ENCODE data around the gene TTC31. TPM values are rescaled to one million over a fixed set of nuclear protein-coding genes. Genes with fewer than 3 reads are reported as not detected.

TTC31 gene
- total RNA-seq, 1 donor from 2014 or later = 26.1 TPM

DNA sequence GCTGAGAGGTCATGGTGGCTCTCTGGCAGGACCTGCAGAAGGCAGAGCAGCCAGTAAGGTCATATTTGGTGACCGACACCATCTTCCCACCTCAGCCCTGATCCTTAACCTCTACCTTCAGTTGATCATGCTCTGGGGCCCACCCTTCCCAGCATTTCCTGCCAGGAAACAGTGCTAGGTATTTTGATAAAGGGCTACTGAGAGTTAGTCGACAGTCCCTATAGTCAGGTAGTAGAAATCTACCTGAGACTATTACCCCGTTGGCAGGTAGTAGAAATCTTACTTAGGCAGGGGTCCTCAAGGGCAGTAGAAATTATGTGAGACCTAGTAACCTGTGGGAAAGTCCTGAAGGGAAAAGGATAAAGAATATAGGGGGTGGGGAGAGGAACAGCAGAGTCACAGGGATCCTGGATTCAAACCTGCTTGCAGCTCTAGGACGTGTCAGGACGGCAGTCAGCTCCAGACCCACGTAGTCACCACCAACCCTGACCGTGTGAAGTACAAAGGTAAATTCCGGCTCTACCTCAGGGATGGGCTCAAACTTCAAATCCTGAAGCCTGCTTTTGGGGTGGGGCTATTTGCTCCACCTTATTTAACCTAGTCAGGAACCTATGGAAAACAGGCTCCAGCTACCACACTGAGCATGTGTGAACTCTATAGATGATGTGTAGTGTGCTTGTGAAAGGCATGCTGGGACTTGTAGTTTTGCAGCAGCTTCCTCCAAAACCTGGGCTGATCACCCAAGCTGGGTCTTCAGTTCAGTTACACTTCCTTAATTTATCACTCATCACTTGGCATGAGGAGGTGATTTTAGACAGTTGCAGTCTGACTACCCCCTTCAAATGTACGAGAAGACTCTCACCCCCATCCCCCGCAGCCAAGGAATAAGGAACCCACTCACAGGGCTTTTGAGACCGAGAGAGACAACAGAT is 43.1 kb downstream of the TTC31 start, which contains the start of gene DQX1:
Gene DQX1, minus strand, starts transcription at position 515 of the 932 bp plus-strand sequence. Its CDS starts 502 bp downstream, at position 13.
- peaks cover 6% of the 10 kb centered on the region for H3K9me3 Mint-ChIP-seq
- H3K27ac Mint-ChIP-seq = no peak within 1 kb of the TSS
- no peak for DNase-seq (ENCODE audit: low spot score in 2 of 2, unreplicated experiment in 2 of 2)
- TF ChIP-seq CTCF (IDR thresholded peaks at IDR 0.05; ENCODE audit: unreplicated experiment) = no peak
- H3K36me3 Mint-ChIP-seq = peaks cover 24% of the 10 kb centered on the region
- peaks cover 19% of the 10 kb centered on the region for H3K4me1 Mint-ChIP-seq
- no peak within 1 kb of the TSS for H3K4me3 Mint-ChIP-seq
- peaks cover 27% of the 10 kb centered on the region for H3K27me3 Mint-ChIP-seq (ENCODE audit: low read depth)

GRCh38 chr2:74526649-74527230 is 43.9 kb downstream of the TTC31 start:
- Mint-ChIP-seq H3K27me3 (ENCODE audit: low read depth) (peaks cover 20% of the 10 kb centered on the region), H3K9me3 (peaks cover 6% of the 10 kb centered on the region), H3K4me1 (peaks cover 24% of the 10 kb centered on the region), H3K27ac (no peak overlapping the region), H3K4me3 (no peak overlapping the region), H3K36me3 (peaks cover 24% of the 10 kb centered on the region)
- TF ChIP-seq CTCF (IDR thresholded peaks at IDR 0.05; ENCODE audit: unreplicated experiment) = no peak
- DNase-seq (ENCODE audit: low spot score in 2 of 2, unreplicated experiment in 2 of 2) = no peak

GRCh38 chr2:74527741-74528140 is 44.9 kb downstream of the TTC31 start:
- peaks cover 24% of the 10 kb centered on the region for H3K36me3 Mint-ChIP-seq
- peaks cover 27% of the 10 kb centered on the region for H3K4me1 Mint-ChIP-seq
- peaks cover 6% of the 10 kb centered on the region for H3K9me3 Mint-ChIP-seq
- H3K27me3 Mint-ChIP-seq (ENCODE audit: low read depth) = peaks cover 10% of the 10 kb centered on the region
- no peak for TF ChIP-seq CTCF (IDR thresholded peaks at IDR 0.05; ENCODE audit: unreplicated experiment)
- no peak overlapping the region for H3K27ac Mint-ChIP-seq
- H3K4me3 Mint-ChIP-seq = peak overlapping the region; percentile 90
- no peak for DNase-seq (ENCODE audit: low spot score in 2 of 2, unreplicated experiment in 2 of 2)

GRCh38 chr2:74528600-74529356 is 45.9 kb downstream of the TTC31 start:
- peaks cover 27% of the 10 kb centered on the region for H3K4me1 Mint-ChIP-seq
- H3K36me3 Mint-ChIP-seq = peaks cover 24% of the 10 kb centered on the region
- H3K27ac Mint-ChIP-seq = peak overlapping the region; percentile 89
- H3K4me3 Mint-ChIP-seq = peak overlapping the region; percentile 90
- H3K27me3 Mint-ChIP-seq (ENCODE audit: low read depth) = peaks cover 2% of the 10 kb centered on the region
- no peak for DNase-seq (ENCODE audit: low spot score in 2 of 2, unreplicated experiment in 2 of 2)
- TF ChIP-seq CTCF (IDR thresholded peaks at IDR 0.05; ENCODE audit: unreplicated experiment) = no peak
- H3K9me3 Mint-ChIP-seq = peaks cover 6% of the 10 kb centered on the region

- Mint-ChIP-seq H3K4me3 (peak within 1 kb of the TSS; percentile 90), H3K4me1 (peaks cover 27% of the 10 kb centered on the region), H3K27me3 (ENCODE audit: low read depth) (no peaks in the 10 kb centered on the region), H3K36me3 (peaks cover 24% of the 10 kb centered on the region), H3K27ac (peak within 1 kb of the TSS; percentile 89), H3K9me3 (peaks cover 6% of the 10 kb centered on the region)
- peak; percentile 86 to 91 for DNase-seq (ENCODE audit: low spot score in 2 of 2, unreplicated experiment in 2 of 2)
- TF ChIP-seq CTCF (IDR thresholded peaks at IDR 0.05; ENCODE audit: unreplicated experiment) = no peak
Measured at GRCh38 chr2:74529357-74530238, 46.7 kb downstream of the TTC31 start, which contains the start of the genes AUP1 and HTRA2. Gene AUP1, minus strand, starts transcription at chr2:74529706. Its CDS starts 77 bp downstream, at chr2:74529629. Gene HTRA2, plus strand, starts transcription at chr2:74529933. Its CDS starts 74 bp downstream, at chr2:74530007.
